Stimulated activated naive CD4-positive, alpha-beta T cell treated with Interleukin-2 at 50 U/mL for 16 hours (primary cell): ENCODE results near the gene PARM1.

Experiments
- DNase-seq: peaks from one replicate; lab custom pipeline; 2025; lab: John Stamatoyannopoulos, UW

Gene PARM1

GRCh38 chr4:74942251-74942917 is 9.5 kb downstream of the PARM1 start:
- DNase-seq = no peak

GRCh38 chr4:74942918-74943253 is 10.0 kb downstream of the PARM1 start:
- DNase-seq = no peak

DNA sequence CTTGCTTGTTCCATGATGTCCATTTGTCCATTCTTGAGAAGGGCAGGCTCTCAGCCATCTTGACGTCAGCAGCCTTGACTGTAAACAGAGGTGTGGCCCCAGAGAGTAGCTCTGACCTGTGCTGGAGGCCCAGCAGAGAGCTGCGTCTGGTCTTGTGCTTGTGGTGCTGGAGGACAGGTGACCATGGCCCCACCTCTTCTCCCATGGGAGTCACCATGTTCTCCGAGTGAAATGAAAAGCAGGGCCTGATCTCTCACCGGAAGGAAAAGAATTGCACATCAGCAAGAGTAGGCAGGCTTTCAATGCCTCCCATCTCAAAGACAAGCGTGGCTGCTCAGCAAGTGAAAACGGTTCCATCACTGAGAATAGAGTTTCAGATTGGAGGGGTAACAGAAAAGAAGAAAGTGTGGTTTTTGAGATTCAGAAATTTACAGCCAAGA is 11.5 kb downstream of the PARM1 start:
- DNase-seq = no peak

DNA sequence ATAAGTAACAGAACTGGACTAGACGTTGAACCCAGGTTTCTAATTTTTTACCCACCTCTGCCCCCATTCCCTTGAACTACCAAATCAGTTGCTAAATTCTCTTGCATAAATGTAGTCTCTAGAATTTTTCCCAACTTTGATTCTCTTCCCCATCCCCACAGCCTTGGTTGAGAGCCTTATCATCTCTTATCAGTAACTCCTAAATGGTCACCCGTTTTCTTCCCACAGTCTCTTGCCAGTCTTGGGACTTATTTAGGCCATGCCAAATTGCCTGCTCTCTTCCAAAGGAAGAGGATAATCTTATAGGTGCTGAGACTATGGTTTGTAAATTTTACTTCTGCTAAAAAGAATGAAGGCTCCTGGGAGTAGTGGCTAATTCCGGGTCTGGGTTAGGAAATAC is 13.3 kb downstream of the PARM1 start:
- DNase-seq = no peak

- DNase-seq = no peak
Measured at GRCh38 chr4:74947798-74948197, 14.9 kb downstream of the PARM1 start.

DNA sequence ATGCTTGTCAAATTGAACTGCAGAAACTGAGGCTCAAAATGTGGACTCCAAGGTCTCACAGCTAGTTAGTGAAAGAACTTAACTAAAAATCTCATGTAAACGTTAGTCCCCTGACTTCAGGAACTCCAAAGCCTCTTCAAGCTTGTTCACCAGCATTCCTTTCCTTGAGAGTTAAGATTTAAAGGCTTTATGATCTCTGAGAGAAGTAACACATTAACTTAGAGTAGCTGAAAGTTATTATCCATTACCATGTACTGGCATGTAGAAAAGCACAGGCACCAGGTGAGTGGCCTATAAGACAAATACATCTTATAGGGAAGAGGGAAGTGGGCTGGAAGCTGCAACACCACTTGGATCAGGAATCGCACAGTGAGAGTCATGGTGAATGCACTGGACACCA is 15.3 kb downstream of the PARM1 start:
- DNase-seq = no peak

- no peak for DNase-seq
Measured at GRCh38 chr4:74950200-74950599, 17.3 kb downstream of the PARM1 start.

- DNase-seq = no peak
Measured at GRCh38 chr4:74950882-74951281, 18.0 kb downstream of the PARM1 start.

GRCh38 chr4:74953647-74954046 is 20.7 kb downstream of the PARM1 start:
- DNase-seq = no peak

- no peak for DNase-seq
Measured at GRCh38 chr4:74958881-74959280, 26.0 kb downstream of the PARM1 start.

GRCh38 chr4:74961230-74961629 is 28.3 kb downstream of the PARM1 start:
- no peak for DNase-seq

DNA sequence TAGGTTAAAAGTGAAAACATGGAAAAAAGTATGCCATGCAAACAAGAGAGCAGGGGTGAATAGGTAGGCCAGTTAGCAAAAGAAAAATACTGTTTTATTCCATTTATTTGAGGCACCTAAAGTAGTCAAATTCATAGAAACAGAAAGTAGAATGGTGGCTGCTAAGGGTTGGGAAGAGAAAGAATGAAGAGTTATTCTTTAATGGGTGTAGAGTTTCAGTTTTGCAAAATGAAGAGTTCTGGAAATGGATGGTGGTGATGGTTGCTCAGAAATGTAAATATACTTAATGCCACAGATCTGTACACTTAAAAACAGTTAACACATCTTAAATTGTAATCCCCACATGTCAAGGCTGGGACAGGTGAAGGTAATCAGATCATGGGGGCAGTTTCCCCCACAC is 29.7 kb downstream of the PARM1 start:
- DNase-seq = no peak

DNA sequence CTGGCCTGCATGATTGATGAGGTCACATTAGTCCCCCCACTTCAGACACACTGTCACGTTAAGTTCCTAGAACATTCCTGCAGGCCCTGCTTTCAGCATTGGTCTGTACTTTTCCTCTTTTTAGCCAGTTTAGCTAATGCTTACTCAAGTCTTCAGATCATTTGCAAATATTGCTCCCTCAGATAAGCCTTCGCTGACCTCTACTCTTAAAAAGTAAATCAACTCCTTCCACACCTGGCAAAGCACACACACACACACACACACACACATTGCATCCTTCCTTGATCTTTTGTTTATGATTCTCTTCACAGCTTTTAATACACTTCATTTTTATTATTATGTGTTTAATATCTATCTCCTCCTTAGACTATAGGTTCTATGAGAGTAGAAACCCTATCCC is 31.4 kb downstream of the PARM1 start:
- no peak for DNase-seq

GRCh38 chr4:74967324-74967723 is 34.4 kb downstream of the PARM1 start:
- no peak for DNase-seq

GRCh38 chr4:74968456-74969164 is 35.7 kb downstream of the PARM1 start:
- no peak for DNase-seq

DNA sequence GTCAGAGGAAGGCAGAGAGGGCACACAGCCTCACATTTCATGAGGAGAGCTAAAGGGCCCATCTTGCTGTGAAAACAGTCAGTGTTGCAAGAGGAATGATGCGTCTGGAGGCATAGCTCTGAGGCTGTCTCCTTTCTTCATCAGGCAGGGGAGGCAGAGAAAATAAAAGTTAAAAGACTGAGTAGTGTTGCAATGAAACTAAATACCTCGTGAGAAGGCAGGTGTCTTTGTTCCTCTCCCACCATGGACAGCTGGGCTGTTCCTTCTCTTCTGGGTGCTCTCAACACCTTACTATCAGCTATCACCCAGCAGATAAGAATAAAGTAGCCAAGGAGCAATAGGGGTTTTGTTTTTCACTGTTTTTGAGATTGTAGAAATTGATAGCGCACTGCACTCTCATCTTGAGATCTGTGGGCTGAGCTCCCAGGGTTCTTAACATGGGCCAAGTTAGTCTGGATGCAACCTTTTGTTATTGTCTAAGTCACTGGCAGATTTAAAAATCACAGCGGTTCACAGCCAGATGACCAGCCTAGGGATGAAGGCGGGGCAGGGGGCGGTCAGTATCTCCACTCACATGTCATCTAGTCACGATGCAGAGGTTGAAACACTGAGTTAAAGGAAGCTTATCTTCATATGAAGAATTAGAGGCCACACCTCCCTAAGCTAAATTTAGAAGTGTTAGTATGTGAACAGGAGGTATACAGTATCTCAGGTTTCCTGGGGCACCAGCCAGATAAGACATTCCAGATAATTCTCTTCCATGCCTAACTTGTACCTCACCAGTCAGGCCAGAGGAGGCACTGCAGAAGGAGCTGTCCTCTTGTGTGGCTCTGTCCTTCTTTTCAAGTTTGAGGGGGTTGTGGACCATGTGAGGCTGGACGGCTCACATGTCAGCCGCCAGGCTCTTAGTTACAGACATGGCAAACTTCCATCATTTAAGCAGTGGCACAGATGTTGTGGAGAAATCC is 36.9 kb downstream of the PARM1 start:
- DNase-seq = no peak

DNA sequence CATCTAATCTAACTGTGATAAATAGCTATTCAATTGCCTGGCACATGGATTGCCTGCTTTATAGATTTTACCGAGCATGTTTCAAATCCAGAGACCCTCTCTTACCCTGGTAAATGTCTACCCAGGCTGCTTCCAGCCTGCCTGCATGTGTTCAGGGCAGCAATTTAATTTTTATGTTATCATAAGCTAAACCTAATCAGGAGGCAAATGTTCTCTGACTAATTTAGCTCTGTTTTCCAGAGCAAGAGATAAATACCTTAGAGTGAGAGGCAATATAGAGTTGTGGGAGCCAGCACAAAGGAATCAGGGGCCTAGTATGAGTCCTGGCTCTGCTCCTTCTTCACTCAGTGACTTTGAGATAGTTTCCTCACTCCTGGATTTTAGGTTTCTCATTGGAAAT is 37.7 kb downstream of the PARM1 start:
- no peak for DNase-seq

DNA sequence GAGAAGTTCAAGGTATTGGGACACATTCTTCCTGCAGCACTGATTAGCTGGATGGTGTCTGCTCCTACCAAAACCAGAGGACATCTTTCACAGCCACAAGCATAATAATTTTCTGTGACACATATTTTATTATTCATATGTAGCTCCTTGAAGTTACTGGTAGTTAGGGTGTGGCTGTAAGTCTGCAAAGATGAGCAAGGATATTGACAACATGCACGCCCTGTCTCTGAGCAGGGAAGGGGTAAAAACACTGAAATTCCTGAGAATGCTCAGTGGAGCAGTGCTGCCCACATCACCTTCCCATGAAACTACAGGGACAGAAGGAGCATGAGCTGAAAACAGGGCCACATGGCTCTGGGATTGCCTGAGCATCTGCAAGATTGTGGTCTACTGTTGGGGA is 38.9 kb downstream of the PARM1 start:
- DNase-seq = no peak

- no peak for DNase-seq
Measured at GRCh38 chr4:74975082-74975481, 42.2 kb downstream of the PARM1 start.

DNA sequence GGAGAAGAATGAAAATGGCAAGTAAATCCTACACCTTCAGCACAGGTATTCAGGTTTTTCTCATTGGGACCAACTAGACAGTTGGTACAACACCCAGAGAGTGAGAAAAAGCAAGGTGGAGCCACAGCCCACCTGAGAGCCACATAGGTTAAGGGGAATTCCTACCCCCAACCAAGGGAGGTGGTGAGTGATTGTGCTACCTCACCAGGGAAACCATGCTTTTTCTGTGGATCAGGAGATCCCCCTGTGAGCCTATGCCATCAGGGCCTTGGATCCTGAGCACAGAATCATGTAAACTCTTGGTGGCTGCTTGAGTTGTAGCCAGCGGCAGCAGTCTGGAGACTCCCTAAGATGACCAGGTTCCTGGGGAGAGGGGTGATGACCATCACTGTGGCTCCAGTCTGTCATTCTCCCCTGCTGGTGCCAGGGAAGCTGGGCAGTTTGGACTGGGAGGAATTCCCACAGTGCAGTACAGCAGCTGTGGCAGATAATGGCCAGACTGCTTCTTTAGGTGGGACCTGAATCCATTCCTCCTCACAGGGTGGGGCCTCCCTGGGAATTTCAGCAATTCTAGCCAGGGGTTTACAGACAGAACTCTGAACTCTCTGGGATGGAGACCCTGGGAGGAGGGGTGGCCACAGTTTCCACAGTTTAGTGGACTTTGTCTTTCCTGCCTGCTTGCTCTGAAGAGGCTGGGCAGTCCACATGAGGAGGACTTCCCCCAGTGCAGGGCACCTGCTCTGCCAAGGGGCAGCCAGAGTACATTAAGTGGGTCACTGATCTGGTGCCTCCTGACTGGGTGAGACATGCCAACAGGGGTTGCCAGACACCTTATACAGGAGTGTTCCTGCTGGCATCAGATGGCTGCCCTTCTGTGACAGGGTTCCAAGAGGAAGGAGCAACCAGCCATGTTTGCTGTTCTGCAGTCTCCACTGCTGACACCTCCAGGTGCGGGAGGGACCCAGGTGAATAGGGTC is 43.2 kb downstream of the PARM1 start:
- DNase-seq = no peak

GRCh38 chr4:74982546-74983252 is 49.8 kb downstream of the PARM1 start:
- DNase-seq = no peak
